ENCODE measurements around the gene PAH. TPM values are rescaled to one million over a fixed set of nuclear protein-coding genes. Genes with fewer than 3 reads are reported as not detected.

Gene PAH
- polyA plus RNA-seq, 1 of the 3 experiments (the other 2 are of a cell fraction), result not detected

DNA sequence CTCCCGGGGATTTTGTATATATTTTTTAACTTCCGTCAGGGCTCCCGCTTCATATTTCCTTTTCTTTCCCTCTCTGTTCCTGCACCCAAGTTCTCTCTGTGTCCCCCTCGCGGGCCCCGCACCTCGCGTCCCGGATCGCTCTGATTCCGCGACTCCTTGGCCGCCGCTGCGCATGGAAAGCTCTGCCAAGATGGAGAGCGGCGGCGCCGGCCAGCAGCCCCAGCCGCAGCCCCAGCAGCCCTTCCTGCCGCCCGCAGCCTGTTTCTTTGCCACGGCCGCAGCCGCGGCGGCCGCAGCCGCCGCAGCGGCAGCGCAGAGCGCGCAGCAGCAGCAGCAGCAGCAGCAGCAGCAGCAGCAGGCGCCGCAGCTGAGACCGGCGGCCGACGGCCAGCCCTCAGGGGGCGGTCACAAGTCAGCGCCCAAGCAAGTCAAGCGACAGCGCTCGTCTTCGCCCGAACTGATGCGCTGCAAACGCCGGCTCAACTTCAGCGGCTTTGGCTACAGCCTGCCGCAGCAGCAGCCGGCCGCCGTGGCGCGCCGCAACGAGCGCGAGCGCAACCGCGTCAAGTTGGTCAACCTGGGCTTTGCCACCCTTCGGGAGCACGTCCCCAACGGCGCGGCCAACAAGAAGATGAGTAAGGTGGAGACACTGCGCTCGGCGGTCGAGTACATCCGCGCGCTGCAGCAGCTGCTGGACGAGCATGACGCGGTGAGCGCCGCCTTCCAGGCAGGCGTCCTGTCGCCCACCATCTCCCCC lies 41.2 kb upstream of the PAH start:
- ChIA-PET POLR2A (interaction anchor here (0.7 kb wide), 1 partner anchor 545 kb away, joined by 3 read pairs; no protein-coding TSS in a partner anchor), CTCF (interaction anchor here (0.8 to 3.4 kb wide), 4 partner anchors 10 to 545 kb away, joined by 3 to 10 read pairs (median 3); no protein-coding TSS in a partner anchor)
- Histone ChIP-seq H3F3A (replicated peaks; ENCODE audit: insufficient read depth) (no peaks in the 10 kb centered on the region), H3K9me3 (no peaks in the 10 kb centered on the region), H3K4me2 (peak overlapping the region; percentile 68), H3K79me2 (ENCODE audit: insufficient read depth) (no peaks in the 10 kb centered on the region), H3K27ac (ENCODE audit: low read depth in 2 of 2, low read length in 1 of 2) (peak overlapping the region in 1 of 2 experiments; percentile 86; a peak in 2 of 4 replicates), H3K4me3 (ENCODE audit: low read depth in 2 of 2, low read length in 1 of 2) (peak overlapping the region; percentile 40 to 56), H3K4me1 (ENCODE audit: control insufficient read depth in 1 of 2, insufficient read depth in 2 of 2, low read depth in 1 of 2, low read length in 1 of 2) (peaks cover 0 to 2% of the 10 kb centered on the region in 2 experiments; a peak in 1 of 4 replicates), H2AFZ (ENCODE audit: low read depth) (peak overlapping the region; percentile 51; the same call in 1 of the 2 replicates), H4K20me1 (ENCODE audit: insufficient read depth) (no peaks in the 10 kb centered on the region), H3K36me3 (replicated peaks in 1 of 2; ENCODE audit: control insufficient read depth in 1 of 2, insufficient read depth in 2 of 2, low read length in 1 of 2) (no peaks in the 10 kb centered on the region), H3K9me2 (no peaks in the 10 kb centered on the region), H3K27me3 (ENCODE audit: insufficient read depth) (no peaks in the 10 kb centered on the region; the same call in 1 of the 2 replicates), H3K9ac (no peak overlapping the region)
- WGBS (ENCODE audit: low lambda C conversion rate), result 5% methylated on average over 39 of the region's 83 CpGs
- TF ChIP-seq SIN3A (IDR thresholded peaks at IDR 0.05; ENCODE audit: borderline replicate concordance, low read depth, low read length), result no peak
- TF ChIP-seq RCOR1 (IDR thresholded peaks at IDR 0.05; ENCODE audit: low read length), result no peak
- TF ChIP-seq, protein P1, sequence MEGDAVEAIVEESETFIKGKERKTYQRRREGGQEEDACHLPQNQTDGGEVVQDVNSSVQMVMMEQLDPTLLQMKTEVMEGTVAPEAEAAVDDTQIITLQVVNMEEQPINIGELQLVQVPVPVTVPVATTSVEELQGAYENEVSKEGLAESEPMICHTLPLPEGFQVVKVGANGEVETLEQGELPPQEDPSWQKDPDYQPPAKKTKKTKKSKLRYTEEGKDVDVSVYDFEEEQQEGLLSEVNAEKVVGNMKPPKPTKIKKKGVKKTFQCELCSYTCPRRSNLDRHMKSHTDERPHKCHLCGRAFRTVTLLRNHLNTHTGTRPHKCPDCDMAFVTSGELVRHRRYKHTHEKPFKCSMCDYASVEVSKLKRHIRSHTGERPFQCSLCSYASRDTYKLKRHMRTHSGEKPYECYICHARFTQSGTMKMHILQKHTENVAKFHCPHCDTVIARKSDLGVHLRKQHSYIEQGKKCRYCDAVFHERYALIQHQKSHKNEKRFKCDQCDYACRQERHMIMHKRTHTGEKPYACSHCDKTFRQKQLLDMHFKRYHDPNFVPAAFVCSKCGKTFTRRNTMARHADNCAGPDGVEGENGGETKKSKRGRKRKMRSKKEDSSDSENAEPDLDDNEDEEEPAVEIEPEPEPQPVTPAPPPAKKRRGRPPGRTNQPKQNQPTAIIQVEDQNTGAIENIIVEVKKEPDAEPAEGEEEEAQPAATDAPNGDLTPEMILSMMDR (IDR thresholded peaks at IDR 0.05), result no peak
- TF ChIP-seq SMC3 (IDR thresholded peaks at IDR 0.05; ENCODE audit: low read depth, low read length), result no peak
- TF ChIP-seq EP300 (IDR thresholded peaks at IDR 0.05; ENCODE audit: borderline replicate concordance in 1 of 2, low read depth in 1 of 2, low read length in 1 of 2), result no peak
- no peak for TF ChIP-seq NFIC (IDR thresholded peaks at IDR 0.05; ENCODE audit: borderline replicate concordance)
- TF ChIP-seq, protein P2, sequence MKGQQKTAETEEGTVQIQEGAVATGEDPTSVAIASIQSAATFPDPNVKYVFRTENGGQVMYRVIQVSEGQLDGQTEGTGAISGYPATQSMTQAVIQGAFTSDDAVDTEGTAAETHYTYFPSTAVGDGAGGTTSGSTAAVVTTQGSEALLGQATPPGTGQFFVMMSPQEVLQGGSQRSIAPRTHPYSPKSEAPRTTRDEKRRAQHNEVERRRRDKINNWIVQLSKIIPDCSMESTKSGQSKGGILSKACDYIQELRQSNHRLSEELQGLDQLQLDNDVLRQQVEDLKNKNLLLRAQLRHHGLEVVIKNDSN (IDR thresholded peaks at IDR 0.05; ENCODE audit: borderline replicate concordance, low read depth), result no peak
- TF ChIP-seq, protein P3, sequence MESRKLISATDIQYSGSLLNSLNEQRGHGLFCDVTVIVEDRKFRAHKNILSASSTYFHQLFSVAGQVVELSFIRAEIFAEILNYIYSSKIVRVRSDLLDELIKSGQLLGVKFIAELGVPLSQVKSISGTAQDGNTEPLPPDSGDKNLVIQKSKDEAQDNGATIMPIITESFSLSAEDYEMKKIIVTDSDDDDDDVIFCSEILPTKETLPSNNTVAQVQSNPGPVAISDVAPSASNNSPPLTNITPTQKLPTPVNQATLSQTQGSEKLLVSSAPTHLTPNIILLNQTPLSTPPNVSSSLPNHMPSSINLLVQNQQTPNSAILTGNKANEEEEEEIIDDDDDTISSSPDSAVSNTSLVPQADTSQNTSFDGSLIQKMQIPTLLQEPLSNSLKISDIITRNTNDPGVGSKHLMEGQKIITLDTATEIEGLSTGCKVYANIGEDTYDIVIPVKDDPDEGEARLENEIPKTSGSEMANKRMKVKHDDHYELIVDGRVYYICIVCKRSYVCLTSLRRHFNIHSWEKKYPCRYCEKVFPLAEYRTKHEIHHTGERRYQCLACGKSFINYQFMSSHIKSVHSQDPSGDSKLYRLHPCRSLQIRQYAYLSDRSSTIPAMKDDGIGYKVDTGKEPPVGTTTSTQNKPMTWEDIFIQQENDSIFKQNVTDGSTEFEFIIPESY (IDR thresholded peaks at IDR 0.05; ENCODE audit: borderline replicate concordance, low read depth), result no peak
- TF ChIP-seq, protein P4, sequence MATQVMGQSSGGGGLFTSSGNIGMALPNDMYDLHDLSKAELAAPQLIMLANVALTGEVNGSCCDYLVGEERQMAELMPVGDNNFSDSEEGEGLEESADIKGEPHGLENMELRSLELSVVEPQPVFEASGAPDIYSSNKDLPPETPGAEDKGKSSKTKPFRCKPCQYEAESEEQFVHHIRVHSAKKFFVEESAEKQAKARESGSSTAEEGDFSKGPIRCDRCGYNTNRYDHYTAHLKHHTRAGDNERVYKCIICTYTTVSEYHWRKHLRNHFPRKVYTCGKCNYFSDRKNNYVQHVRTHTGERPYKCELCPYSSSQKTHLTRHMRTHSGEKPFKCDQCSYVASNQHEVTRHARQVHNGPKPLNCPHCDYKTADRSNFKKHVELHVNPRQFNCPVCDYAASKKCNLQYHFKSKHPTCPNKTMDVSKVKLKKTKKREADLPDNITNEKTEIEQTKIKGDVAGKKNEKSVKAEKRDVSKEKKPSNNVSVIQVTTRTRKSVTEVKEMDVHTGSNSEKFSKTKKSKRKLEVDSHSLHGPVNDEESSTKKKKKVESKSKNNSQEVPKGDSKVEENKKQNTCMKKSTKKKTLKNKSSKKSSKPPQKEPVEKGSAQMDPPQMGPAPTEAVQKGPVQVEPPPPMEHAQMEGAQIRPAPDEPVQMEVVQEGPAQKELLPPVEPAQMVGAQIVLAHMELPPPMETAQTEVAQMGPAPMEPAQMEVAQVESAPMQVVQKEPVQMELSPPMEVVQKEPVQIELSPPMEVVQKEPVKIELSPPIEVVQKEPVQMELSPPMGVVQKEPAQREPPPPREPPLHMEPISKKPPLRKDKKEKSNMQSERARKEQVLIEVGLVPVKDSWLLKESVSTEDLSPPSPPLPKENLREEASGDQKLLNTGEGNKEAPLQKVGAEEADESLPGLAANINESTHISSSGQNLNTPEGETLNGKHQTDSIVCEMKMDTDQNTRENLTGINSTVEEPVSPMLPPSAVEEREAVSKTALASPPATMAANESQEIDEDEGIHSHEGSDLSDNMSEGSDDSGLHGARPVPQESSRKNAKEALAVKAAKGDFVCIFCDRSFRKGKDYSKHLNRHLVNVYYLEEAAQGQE (IDR thresholded peaks at IDR 0.05; ENCODE audit: low read depth, low read length), result no peak
- DNase-seq, result peak; percentile 80

Measured in SK-N-SH (cell line).